ENCODE measurements around the gene DMXL1. TPM values are rescaled to one million over a fixed set of nuclear protein-coding genes. Genes with fewer than 3 reads are reported as not detected.

DMXL1 gene
- total RNA-seq, 4 donors from 2014 or later, result 25.9 to 50.9 (median 30.9) TPM

DNA sequence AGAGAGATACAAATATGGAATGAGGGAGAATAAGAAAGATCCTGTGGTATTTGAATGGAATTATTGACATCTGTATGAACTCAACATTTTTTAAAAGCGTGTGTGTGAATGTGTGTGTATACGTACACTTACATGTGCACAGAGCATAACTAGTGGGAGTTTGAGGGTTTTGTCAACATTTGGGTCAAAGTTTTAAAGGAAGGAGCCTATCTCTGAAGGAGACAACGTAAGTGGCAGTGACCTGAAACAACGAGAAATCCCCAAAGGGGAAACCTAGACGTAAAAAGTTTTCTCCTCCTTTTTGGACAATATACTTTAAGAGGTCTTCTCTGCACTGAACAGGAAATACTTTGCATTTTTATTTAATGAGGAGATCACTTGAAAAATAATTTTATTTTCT, 42.3 kb upstream of the DMXL1 start:
- intact Hi-C loops (cut with DNase I), result no loop called here
- no peak overlapping the region for H3K4me3 ChIP-seq
- 75 to 91% methylated on average over 5 of the region's 5 CpGs for WGBS, 2 donors
- H3K9me3 ChIP-seq, result peaks cover 0 to 7% (median 5%) of the 10 kb centered on the region in 3 donors
- no peaks in the 10 kb centered on the region for H3K27me3 ChIP-seq
- no peaks in the 10 kb centered on the region for H3K4me1 ChIP-seq
- H3K36me3 ChIP-seq, result no peaks in the 10 kb centered on the region
- DNase-seq, result no peak
- no peak for TF ChIP-seq POLR2A (IDR thresholded peaks at IDR 0.05)
- TF ChIP-seq, protein P1, sequence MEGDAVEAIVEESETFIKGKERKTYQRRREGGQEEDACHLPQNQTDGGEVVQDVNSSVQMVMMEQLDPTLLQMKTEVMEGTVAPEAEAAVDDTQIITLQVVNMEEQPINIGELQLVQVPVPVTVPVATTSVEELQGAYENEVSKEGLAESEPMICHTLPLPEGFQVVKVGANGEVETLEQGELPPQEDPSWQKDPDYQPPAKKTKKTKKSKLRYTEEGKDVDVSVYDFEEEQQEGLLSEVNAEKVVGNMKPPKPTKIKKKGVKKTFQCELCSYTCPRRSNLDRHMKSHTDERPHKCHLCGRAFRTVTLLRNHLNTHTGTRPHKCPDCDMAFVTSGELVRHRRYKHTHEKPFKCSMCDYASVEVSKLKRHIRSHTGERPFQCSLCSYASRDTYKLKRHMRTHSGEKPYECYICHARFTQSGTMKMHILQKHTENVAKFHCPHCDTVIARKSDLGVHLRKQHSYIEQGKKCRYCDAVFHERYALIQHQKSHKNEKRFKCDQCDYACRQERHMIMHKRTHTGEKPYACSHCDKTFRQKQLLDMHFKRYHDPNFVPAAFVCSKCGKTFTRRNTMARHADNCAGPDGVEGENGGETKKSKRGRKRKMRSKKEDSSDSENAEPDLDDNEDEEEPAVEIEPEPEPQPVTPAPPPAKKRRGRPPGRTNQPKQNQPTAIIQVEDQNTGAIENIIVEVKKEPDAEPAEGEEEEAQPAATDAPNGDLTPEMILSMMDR (IDR thresholded peaks at IDR 0.05), result no peak
- H3K27ac ChIP-seq, result no peak overlapping the region

DNA sequence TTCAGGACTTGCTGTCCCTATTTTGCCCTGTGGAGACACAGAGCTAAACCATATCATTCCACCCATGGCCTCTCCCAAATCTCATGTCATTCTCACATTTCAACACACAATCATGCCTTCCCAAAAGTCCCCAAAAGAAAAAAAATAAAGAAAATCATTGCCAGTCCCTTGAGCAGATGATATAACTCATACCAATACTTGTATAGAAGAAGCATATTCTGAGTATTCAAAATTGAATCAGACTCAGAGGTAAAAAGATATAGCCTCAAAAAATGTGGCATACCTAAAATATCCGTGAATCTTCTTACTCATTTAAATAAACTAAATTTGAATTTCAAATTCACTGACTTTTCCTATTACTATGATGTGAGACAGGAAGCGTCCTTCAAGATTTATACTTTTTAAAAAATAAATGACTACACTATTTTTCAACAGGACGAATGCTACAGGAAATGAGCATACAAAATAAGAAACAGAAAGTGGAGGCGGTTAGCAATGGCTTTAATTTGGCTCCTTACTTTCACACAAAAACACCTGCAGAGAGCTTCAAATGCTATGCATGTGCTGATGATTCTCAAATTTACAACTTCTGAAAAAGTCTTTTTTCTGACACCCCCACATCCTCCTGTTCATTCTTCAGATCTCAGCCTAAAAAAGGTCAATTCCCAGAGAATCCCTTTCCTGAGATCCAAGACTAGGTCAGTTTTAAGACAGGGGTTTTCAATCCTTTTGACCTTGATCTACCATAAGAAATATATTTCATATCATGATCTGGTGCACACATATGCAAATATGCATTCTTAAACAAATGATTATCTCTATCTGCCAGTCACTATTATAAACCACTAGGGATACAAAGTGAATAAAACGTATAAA, 39.6 kb upstream of the DMXL1 start:
- intact Hi-C loops (cut with DNase I), result no loop called here
- no peaks in the 10 kb centered on the region for H3K4me1 ChIP-seq
- no peaks in the 10 kb centered on the region for H3K27me3 ChIP-seq
- H3K27ac ChIP-seq, result no peak overlapping the region
- 63 to 72% methylated on average over 5 of the region's 5 CpGs for WGBS, 2 donors
- H3K36me3 ChIP-seq, result no peaks in the 10 kb centered on the region
- no peak for TF ChIP-seq POLR2A (IDR thresholded peaks at IDR 0.05)
- TF ChIP-seq, protein P1 (IDR thresholded peaks at IDR 0.05), result no peak
- H3K9me3 ChIP-seq, result no peaks in the 10 kb centered on the region
- DNase-seq, result no peak
- H3K4me3 ChIP-seq, result no peak overlapping the region

DNA sequence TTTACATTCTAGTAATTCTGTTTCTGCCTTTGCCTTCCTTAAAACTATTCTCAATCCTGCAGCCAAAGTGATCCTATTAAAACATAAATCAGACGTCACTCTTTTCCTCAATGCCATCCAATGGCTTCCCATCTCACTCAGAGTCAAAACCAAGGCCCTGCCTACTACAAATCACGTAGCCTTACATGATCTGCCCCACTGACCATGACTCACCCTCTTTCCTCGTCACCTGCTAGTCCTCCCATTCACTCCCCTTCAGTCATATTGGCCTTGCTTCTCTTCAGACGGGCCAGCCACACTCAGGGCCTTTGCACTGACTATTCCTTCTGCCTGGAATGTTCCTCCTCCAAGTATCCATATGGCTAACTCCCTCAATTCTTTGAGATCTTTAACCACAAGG, 39.0 kb upstream of the DMXL1 start:
- Histone ChIP-seq H3K9me3 (no peaks in the 10 kb centered on the region), H3K4me3 (no peak overlapping the region), H3K4me1 (no peaks in the 10 kb centered on the region), H3K27ac (no peak overlapping the region), H3K27me3 (no peaks in the 10 kb centered on the region), H3K36me3 (no peaks in the 10 kb centered on the region)
- intact Hi-C loops (cut with DNase I), result no loop called here
- TF ChIP-seq, protein P1 (IDR thresholded peaks at IDR 0.05), result no peak
- TF ChIP-seq POLR2A (IDR thresholded peaks at IDR 0.05), result no peak
- WGBS, 2 donors, result 40 to 59% methylated on average over 4 of the region's 4 CpGs
- no peak for DNase-seq

DNA sequence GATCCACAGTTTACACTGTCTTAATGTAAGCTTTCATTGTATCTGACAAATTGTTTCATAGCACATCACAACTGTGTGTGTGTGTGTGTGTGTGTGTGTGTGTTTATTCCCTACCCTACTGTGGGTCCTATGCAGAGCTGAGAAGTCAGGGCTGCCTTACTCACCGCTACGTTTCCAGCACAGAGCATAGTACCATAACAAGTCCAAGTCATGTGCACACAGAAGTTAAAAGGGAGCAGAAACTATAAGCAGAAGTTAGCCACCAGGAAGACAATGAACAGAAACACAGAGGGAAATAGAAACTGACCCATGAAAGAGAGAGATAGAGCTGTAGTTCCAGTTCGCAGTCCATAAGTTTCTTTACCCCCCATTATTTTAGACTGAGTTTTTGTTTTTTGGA, 38.2 kb upstream of the DMXL1 start:
- intact Hi-C loops (cut with DNase I), result no loop called here
- Histone ChIP-seq H3K27ac (no peak overlapping the region), H3K27me3 (no peaks in the 10 kb centered on the region), H3K4me1 (no peaks in the 10 kb centered on the region), H3K4me3 (no peak overlapping the region), H3K9me3 (no peaks in the 10 kb centered on the region), H3K36me3 (no peaks in the 10 kb centered on the region)
- TF ChIP-seq, protein P1 (IDR thresholded peaks at IDR 0.05), result no peak
- TF ChIP-seq POLR2A (IDR thresholded peaks at IDR 0.05), result no peak
- no peak for DNase-seq
- 48 to 65% methylated on average over 3 of the region's 3 CpGs for WGBS, 2 donors

DNA sequence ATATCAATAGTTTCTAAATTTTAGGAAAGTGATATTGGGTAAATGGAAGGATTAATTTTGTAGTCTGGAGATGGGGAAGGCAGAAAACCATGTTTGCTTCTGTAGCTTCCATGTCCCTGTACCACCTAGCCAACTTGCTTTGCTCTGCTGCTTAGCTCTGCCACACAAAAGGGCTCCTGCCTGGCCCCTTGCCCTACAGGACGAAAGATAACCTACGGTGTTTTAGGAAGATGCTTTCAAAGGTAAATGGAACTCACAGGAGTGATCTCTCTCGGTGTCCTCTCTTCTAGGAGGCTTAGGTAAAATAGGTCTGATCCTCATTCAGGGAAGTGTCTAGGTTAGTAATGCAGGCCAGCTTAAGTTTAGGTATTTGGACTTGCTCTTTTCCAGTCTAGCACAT, 37.8 kb upstream of the DMXL1 start:
- H3K27ac ChIP-seq, result no peak overlapping the region
- H3K9me3 ChIP-seq, result no peaks in the 10 kb centered on the region
- TF ChIP-seq POLR2A (IDR thresholded peaks at IDR 0.05), result no peak
- TF ChIP-seq, protein P1 (IDR thresholded peaks at IDR 0.05), result no peak
- H3K4me3 ChIP-seq, result no peak overlapping the region
- intact Hi-C loops (cut with DNase I), result no loop called here
- no peaks in the 10 kb centered on the region for H3K4me1 ChIP-seq
- no peak for DNase-seq
- no peaks in the 10 kb centered on the region for H3K27me3 ChIP-seq
- no peaks in the 10 kb centered on the region for H3K36me3 ChIP-seq
- 90 to 95% methylated on average over 3 of the region's 3 CpGs for WGBS, 2 donors

All from esophagus squamous epithelium (tissue), 5 donors.